Sigmoid colon (tissue), 7 donors: ENCODE measurements around the gene KLK10. TPM values are rescaled to one million over a fixed set of nuclear protein-coding genes. Genes with fewer than 3 reads are reported as not detected.

Source experiments
- DNase-seq: peaks from one replicate; pipeline ENCODE4 v3.0.0-alpha.2; 2019
- H3K27ac ChIP-seq, 4 donors: fragments of 200-600 bp; sonication (generic); one replicate each; pipeline ENCODE4 v1.5.1; 2016 to 2019; ENCODE audit warnings: mild to moderate bottlenecking in 1 of 4
- H3K27me3 ChIP-seq, 3 donors: fragments of 200-600 bp; sonication (generic); one replicate each; pipeline ENCODE4 v1.5.1; 2019; ENCODE audit warnings: mild to moderate bottlenecking in 1 of 3
- H3K36me3 ChIP-seq, 4 donors: fragments of 200-600 bp; sonication (generic); one replicate each; pipeline ENCODE4 v1.5.1; 2016 to 2019
- H3K4me1 ChIP-seq, 4 donors: fragments of 200-600 bp; sonication (generic); one replicate each; pipeline ENCODE4 v1.5.1; 2017 to 2019
- H3K4me3 ChIP-seq, 4 donors: fragments of 200-600 bp; sonication (generic); one replicate each; pipeline ENCODE4 v1.5.1; 2017 to 2019; ENCODE audit warnings: mild to moderate bottlenecking in 2 of 4, moderate library complexity in 1 of 4
- H3K9me3 ChIP-seq, 4 donors: fragments of 200-600 bp in 3 of 4; sonication (generic) in 3 of 4; one replicate each; pipeline versions ENCODE4 v1.5.1 to v1.6.1; 2013 to 2019
- CTCF ChIP-seq, 4 experiments: fragments of 450-650 bp in 3 of 4; fragments of 200-600 bp in 1 of 4; IDR thresholded peaks; one replicate each; pipeline ENCODE4 v1.5.1; 2016 to 2019; ENCODE audit warnings: antibody characterized with exemption in 4 of 4, mild to moderate bottlenecking in 3 of 4, moderate library complexity in 2 of 4
- EP300 ChIP-seq, 4 donors: sonication (generic); formaldehyde crosslinking; IDR thresholded peaks; one replicate each; pipeline ENCODE4 v1.6.1; 2017; ENCODE audit warnings: antibody characterized with exemption in 4 of 4
- POLR2A ChIP-seq, 2 donors: fragments of 450-650 bp; IDR thresholded peaks; one replicate each; pipeline ENCODE4 v1.6.1; 2016; ENCODE audit warnings: antibody characterized with exemption in 2 of 2, mild to moderate bottlenecking in 2 of 2, moderate library complexity in 2 of 2
- POLR2AphosphoS5 ChIP-seq, 4 donors: sonication (generic); formaldehyde crosslinking; IDR thresholded peaks; one replicate each; pipeline ENCODE4 v1.6.1; 2017; ENCODE audit warnings: antibody characterized with exemption in 4 of 4
- WGBS, 2 donors: extraction: QIAGEN DNeasy Blood & Tissue Kit; methylation state at CpG; one replicate each; pipeline ENCODE4 v1.1.7; 2013; 5-methylcytosine and 5-hydroxymethylcytosine counted together
- intact Hi-C: fragments of 100-400 bp; cut with DNase I; formaldehyde crosslinking; loops from one replicate; pipeline ENCODE4 v1.15.1; 2023
- polyA plus RNA-seq, 3 donors: library from polyadenylated mRNA; stranded (reverse); fragments of 200-250 nt; gene quantifications; one replicate each; pipeline ENCODE4 v1.2.3, GENCODE V29; 2013
- total RNA-seq, 4 donors: library from RNA; depleted of rRNA; stranded (reverse); fragments of >200 nt; gene quantifications; one replicate each; pipeline ENCODE4 v1.1.0, GENCODE V29; 2016
- donor health status: healthy with polysubstance abuse.
- donor health status: Bipolar disorder and iron deficiency.
- donor health status: healthy.

Gene KLK10
- total and polyA plus RNA-seq, 7 donors, result 0.60 to 2.5 (median 0.69) TPM; not detected in 2

- Histone ChIP-seq H3K4me1 (peaks cover 0 to 9% (median 3%) of the 10 kb centered on the region in 4 donors), H3K27ac (no peak overlapping the region), H3K4me3 (no peak overlapping the region), H3K36me3 (no peaks in the 10 kb centered on the region), H3K27me3 (peaks cover 8 to 47% (median 20%) of the 10 kb centered on the region in 3 donors), H3K9me3 (no peaks in the 10 kb centered on the region)
- TF ChIP-seq POLR2A (IDR thresholded peaks at IDR 0.05) (no peak), POLR2AphosphoS5 (IDR thresholded peaks at IDR 0.05) (no peak), CTCF (IDR thresholded peaks at IDR 0.05) (no peak), EP300 (IDR thresholded peaks at IDR 0.05) (no peak)
- 56 to 86% methylated on average over 7 of the region's 7 CpGs for WGBS, 2 donors
- no peak for DNase-seq
- intact Hi-C loops, result no loop called here
Measured at GRCh38 chr19:51063664-51064063, 44.2 kb upstream of the KLK10 start.

GRCh38 chr19:51060973-51061372, 41.5 kb upstream of the KLK10 start:
- H3K27me3 ChIP-seq, result peaks cover 8 to 40% (median 16%) of the 10 kb centered on the region in 3 donors
- intact Hi-C loops, result no loop called here
- no peaks in the 10 kb centered on the region for H3K9me3 ChIP-seq
- no peak overlapping the region for H3K27ac ChIP-seq
- no peak for DNase-seq
- H3K4me3 ChIP-seq, result no peak overlapping the region
- no peak for TF ChIP-seq CTCF (IDR thresholded peaks at IDR 0.05)
- TF ChIP-seq POLR2A (IDR thresholded peaks at IDR 0.05), result no peak
- WGBS, 2 donors, result 0 to 2% methylated on average over 1 of the region's 1 CpG
- H3K4me1 ChIP-seq, result peaks cover 0 to 9% (median 3%) of the 10 kb centered on the region in 4 donors
- no peaks in the 10 kb centered on the region for H3K36me3 ChIP-seq

- Histone ChIP-seq H3K36me3 (no peaks in the 10 kb centered on the region), H3K9me3 (no peaks in the 10 kb centered on the region), H3K4me1 (peaks cover 0 to 9% (median 3%) of the 10 kb centered on the region in 4 donors), H3K27me3 (peaks cover 8 to 34% (median 10%) of the 10 kb centered on the region in 3 donors), H3K4me3 (no peak overlapping the region), H3K27ac (no peak overlapping the region)
- no peak for DNase-seq
- 58 to 68% methylated on average over 4 of the region's 4 CpGs for WGBS, 2 donors
- intact Hi-C loops, result no loop called here
- TF ChIP-seq POLR2A (IDR thresholded peaks at IDR 0.05), result no peak
- no peak for TF ChIP-seq CTCF (IDR thresholded peaks at IDR 0.05)
- TF ChIP-seq EP300 (IDR thresholded peaks at IDR 0.05), result no peak
- TF ChIP-seq POLR2AphosphoS5 (IDR thresholded peaks at IDR 0.05), result no peak
Measured at GRCh38 chr19:51060336-51060735, 40.8 kb upstream of the KLK10 start.

GRCh38 chr19:51059715-51060114, 40.2 kb upstream of the KLK10 start:
- intact Hi-C loops, result no loop called here
- Histone ChIP-seq H3K27ac (no peak overlapping the region), H3K27me3 (peaks cover 3 to 27% (median 5%) of the 10 kb centered on the region in 3 donors), H3K4me3 (no peak overlapping the region), H3K9me3 (no peaks in the 10 kb centered on the region), H3K4me1 (peaks cover 0 to 3% (median under 1%) of the 10 kb centered on the region in 4 donors), H3K36me3 (no peaks in the 10 kb centered on the region)
- no peak for TF ChIP-seq POLR2A (IDR thresholded peaks at IDR 0.05)
- no peak for TF ChIP-seq POLR2AphosphoS5 (IDR thresholded peaks at IDR 0.05)
- TF ChIP-seq CTCF (IDR thresholded peaks at IDR 0.05), result no peak
- no peak for TF ChIP-seq EP300 (IDR thresholded peaks at IDR 0.05)
- WGBS, 2 donors, result 42 to 77% methylated on average over 7 of the region's 7 CpGs
- DNase-seq, result no peak

- no peaks in the 10 kb centered on the region for H3K9me3 ChIP-seq
- H3K4me3 ChIP-seq, result no peak overlapping the region
- DNase-seq, result no peak
- peaks cover 0 to 27% (median 6%) of the 10 kb centered on the region in 3 donors for H3K27me3 ChIP-seq
- H3K36me3 ChIP-seq, result no peaks in the 10 kb centered on the region
- intact Hi-C loops, result no loop called here
- no peak overlapping the region for H3K27ac ChIP-seq
- no peaks in the 10 kb centered on the region for H3K4me1 ChIP-seq
- TF ChIP-seq CTCF (IDR thresholded peaks at IDR 0.05) (no peak), POLR2A (IDR thresholded peaks at IDR 0.05) (no peak), EP300 (IDR thresholded peaks at IDR 0.05) (no peak), POLR2AphosphoS5 (IDR thresholded peaks at IDR 0.05) (no peak)
Measured at GRCh38 chr19:51055866-51056265, 36.4 kb upstream of the KLK10 start.
